Stimulated activated CD8-positive, alpha-beta memory T cell treated with anti-CD3 and anti-CD28 coated beads, Interleukin-4, amount 100 ng/mL, for 4 hours (primary cell): ENCODE measurements around the gene HOXD10.

ENCODE experiments used
- DNase-seq, 2 donors: peaks; one replicate each; pipeline ENCODE4 v3.0.0-alpha.2; 2020; ENCODE audit warnings: low read depth in 2 of 2, low spot score in 1 of 2

Gene HOXD10

GRCh38 chr2:176106581-176107539, 9.7 kb upstream of the HOXD10 start, which contains the start of gene HOXD11:
TSS of gene HOXD11 (plus strand) at chr2:176107280. CDS start at chr2:176107356, 76 bp downstream.
- DNase-seq = no peak

- DNase-seq = no peak
These were observed 8.8 kb upstream of the HOXD10 start for GRCh38 chr2:176107731-176108181.

GRCh38 chr2:176109192-176109901, 7.2 kb upstream of the HOXD10 start:
- DNase-seq = no peak

GRCh38 chr2:176109946-176110345, 6.6 kb upstream of the HOXD10 start:
- DNase-seq = no peak

- DNase-seq = no peak
These were observed 5.9 kb upstream of the HOXD10 start for GRCh38 chr2:176110415-176111308.

- no peak for DNase-seq
These were observed 5.3 kb upstream of the HOXD10 start for GRCh38 chr2:176111309-176111663.

- no peak for DNase-seq
These were observed 4.7 kb upstream of the HOXD10 start for GRCh38 chr2:176111846-176112374.

- DNase-seq = no peak
These were observed 3.9 kb upstream of the HOXD10 start for GRCh38 chr2:176112375-176113302.

GRCh38 chr2:176114120-176114929, 2.3 kb upstream of the HOXD10 start:
- no peak for DNase-seq

- DNase-seq = no peak
These were observed 1.5 kb upstream of the HOXD10 start for GRCh38 chr2:176114930-176115625.

- no peak for DNase-seq
These were observed 714 bp downstream of the HOXD10 start for GRCh38 chr2:176117162-176117822.

GRCh38 chr2:176117823-176118371, 1.3 kb downstream of the HOXD10 start:
- no peak for DNase-seq

- DNase-seq = no peak
These were observed 2.2 kb downstream of the HOXD10 start for GRCh38 chr2:176118601-176119339.

GRCh38 chr2:176120364-176121189, 4.0 kb downstream of the HOXD10 start:
- DNase-seq = no peak

- DNase-seq = no peak
These were observed 4.8 kb downstream of the HOXD10 start for GRCh38 chr2:176121190-176122051.
